ENCODE data around the gene CX3CL1.

GRCh38 chr16:57416084-57416483 is 43.8 kb downstream of the CX3CL1 start:
- TF ChIP-seq, protein P1, sequence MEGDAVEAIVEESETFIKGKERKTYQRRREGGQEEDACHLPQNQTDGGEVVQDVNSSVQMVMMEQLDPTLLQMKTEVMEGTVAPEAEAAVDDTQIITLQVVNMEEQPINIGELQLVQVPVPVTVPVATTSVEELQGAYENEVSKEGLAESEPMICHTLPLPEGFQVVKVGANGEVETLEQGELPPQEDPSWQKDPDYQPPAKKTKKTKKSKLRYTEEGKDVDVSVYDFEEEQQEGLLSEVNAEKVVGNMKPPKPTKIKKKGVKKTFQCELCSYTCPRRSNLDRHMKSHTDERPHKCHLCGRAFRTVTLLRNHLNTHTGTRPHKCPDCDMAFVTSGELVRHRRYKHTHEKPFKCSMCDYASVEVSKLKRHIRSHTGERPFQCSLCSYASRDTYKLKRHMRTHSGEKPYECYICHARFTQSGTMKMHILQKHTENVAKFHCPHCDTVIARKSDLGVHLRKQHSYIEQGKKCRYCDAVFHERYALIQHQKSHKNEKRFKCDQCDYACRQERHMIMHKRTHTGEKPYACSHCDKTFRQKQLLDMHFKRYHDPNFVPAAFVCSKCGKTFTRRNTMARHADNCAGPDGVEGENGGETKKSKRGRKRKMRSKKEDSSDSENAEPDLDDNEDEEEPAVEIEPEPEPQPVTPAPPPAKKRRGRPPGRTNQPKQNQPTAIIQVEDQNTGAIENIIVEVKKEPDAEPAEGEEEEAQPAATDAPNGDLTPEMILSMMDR (IDR thresholded peaks at IDR 0.05) = no peak
- no peak for TF ChIP-seq EP300 (IDR thresholded peaks at IDR 0.05)

All from ovary (tissue), 3 donors.